Inferior parietal cortex (tissue), 1 donor: ENCODE data around the gene TNFRSF6B.
"Not testable (repeated sequence)": the region's sequence is repeated elsewhere in the genome, so short reads cannot be mapped to it uniquely, and the experiment has no call there.

Experiments
- DNase-seq: peaks from one replicate; pipeline ENCODE4 v3.0.0-alpha.2; 2016; ENCODE audit errors: extremely low spot score

The TNFRSF6B gene, protein sequence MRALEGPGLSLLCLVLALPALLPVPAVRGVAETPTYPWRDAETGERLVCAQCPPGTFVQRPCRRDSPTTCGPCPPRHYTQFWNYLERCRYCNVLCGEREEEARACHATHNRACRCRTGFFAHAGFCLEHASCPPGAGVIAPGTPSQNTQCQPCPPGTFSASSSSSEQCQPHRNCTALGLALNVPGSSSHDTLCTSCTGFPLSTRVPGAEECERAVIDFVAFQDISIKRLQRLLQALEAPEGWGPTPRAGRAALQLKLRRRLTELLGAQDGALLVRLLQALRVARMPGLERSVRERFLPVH

DNA sequence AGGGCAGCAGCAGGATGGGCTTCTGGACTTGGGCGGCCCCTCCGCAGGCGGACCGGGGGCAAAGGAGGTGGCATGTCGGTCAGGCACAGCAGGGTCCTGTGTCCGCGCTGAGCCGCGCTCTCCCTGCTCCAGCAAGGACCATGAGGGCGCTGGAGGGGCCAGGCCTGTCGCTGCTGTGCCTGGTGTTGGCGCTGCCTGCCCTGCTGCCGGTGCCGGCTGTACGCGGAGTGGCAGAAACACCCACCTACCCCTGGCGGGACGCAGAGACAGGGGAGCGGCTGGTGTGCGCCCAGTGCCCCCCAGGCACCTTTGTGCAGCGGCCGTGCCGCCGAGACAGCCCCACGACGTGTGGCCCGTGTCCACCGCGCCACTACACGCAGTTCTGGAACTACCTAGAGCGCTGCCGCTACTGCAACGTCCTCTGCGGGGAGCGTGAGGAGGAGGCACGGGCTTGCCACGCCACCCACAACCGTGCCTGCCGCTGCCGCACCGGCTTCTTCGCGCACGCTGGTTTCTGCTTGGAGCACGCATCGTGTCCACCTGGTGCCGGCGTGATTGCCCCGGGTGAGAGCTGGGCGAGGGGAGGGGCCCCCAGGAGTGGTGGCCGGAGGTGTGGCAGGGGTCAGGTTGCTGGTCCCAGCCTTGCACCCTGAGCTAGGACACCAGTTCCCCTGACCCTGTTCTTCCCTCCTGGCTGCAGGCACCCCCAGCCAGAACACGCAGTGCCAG lies at the start of gene TNFRSF6B:
Gene TNFRSF6B, plus strand, starts transcription at position 25 of the 729 bp plus-strand sequence. Its CDS starts 116 bp downstream, at position 141.
- DNase-seq, result no peak

DNA sequence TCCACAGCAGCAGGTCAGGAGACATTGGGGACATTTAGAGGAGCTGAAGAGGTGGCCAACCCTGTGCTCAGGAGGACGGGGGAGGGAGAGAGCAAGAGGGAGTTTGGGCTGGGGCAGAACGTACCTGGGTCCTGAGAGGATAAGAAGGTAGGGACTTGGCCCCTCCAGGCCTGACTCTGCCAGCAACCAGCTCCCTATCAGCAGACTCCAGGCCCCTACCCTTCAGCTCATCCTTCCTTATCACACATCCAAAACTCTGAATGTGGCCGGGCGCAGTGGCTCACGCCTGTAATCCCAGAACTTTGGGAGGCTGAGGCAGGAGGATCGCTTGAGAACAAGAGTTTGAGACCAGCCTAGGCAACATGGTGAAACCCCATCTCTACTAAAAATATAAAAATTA lies 48.3 kb upstream of the TNFRSF6B start:
- DNase-seq, result no peak

DNA sequence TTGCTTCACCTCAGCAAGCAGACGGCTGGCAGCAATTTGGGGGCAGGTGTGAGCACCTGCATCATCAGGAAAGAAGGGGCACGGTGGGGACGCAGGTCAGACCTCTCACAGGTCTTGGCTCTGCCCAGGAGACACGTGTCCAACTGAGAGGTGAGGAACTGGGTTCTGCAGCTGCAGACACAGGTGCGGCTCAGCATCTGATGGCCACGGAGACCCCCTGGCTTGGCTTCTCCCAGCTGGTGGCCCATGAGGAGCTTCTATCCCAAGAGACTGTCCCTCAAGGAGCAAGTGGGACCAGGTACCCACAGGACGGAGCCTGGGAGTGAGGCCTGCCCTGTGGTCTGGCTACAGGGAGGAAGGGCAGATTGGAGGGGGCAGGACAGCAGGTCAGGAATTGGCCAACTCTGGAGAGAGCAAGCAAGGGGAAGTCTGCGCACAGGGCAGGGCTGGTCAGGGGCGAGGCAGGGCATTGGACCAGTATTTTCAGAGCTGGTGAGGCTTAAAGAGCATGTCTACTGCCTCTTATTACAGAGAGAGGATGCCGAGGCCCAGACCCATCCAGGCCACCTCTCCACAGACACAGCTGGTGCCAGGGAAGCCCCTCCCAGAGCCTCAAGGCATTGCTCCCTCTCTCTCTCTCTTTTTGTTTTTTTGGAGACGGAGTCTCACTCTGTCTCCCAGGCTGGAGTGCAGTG lies 47.4 kb upstream of the TNFRSF6B start:
- no peak for DNase-seq

DNA sequence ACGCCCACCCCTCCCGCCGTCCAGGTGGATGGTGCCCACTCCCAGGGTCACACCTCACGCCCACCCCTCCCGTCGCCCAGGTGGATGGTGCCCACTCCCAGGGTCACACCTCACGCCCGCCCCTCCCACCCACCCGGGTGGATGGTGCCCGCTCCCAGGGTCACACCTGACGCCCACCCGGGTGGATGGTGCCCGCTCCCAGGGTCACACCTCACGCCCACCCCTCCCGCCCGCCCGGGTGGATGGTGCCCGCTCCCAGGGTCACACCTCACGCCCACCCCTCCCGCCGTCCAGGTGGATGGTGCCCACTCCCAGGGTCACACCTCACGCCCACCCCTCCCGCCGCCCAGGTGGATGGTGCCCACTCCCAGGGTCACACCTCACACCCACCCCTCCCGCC lies 46.0 kb upstream of the TNFRSF6B start:
- not testable (repeated sequence) for DNase-seq

DNA sequence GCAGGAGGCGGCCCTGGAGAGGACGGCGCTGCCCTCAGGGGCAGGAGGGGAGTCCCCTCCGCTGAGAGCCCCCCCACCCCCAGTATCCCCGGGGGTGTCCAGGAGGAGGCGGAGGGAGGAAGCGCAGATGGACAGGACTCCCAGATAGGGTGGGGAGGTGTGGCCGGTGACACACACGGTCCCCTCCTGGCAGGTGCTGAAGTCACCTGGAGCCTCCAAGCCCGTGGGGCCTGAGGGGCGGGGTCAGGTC lies 44.6 kb upstream of the TNFRSF6B start:
- no peak for DNase-seq

DNA sequence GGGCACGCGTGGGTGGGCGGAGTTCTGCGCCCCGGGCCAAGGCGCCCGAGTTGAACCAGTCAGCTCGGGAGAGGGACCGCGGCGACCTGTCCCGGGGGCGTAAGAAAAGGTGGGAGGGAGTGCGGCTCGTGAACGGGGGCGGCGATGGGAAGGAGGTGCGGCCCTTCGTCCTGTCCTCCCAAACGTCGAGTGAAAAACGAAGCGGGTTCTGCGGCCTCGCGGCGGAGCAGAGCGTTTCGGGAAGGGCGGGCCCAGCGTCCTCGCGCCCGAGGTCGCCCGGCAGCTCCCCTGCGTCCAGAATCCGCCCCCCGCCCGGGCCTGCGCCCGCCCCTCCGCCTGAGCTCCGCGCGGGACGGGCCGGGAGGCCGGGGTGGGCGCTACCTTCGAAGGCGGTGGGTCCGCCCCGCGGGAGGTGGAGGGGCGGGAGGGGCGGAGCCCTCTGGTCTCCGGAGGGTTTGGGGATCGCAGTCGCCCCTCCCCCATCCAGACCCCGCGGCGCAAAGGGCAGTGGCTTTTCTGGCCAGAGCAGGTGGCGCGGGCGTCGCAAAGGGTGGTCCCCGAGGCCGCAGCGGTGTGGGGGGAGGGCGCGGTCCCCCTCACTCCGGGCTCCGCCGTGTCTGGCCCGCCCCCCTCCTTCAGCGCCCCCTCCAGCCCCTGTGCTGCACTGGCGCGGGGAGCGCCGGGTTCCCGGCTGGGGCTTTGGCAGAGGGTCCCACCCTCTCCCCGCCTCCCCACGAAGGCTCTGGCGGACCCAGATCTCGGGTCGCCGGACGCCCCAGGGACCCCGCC lies 44.1 kb upstream of the TNFRSF6B start:
- DNase-seq, result no peak

DNA sequence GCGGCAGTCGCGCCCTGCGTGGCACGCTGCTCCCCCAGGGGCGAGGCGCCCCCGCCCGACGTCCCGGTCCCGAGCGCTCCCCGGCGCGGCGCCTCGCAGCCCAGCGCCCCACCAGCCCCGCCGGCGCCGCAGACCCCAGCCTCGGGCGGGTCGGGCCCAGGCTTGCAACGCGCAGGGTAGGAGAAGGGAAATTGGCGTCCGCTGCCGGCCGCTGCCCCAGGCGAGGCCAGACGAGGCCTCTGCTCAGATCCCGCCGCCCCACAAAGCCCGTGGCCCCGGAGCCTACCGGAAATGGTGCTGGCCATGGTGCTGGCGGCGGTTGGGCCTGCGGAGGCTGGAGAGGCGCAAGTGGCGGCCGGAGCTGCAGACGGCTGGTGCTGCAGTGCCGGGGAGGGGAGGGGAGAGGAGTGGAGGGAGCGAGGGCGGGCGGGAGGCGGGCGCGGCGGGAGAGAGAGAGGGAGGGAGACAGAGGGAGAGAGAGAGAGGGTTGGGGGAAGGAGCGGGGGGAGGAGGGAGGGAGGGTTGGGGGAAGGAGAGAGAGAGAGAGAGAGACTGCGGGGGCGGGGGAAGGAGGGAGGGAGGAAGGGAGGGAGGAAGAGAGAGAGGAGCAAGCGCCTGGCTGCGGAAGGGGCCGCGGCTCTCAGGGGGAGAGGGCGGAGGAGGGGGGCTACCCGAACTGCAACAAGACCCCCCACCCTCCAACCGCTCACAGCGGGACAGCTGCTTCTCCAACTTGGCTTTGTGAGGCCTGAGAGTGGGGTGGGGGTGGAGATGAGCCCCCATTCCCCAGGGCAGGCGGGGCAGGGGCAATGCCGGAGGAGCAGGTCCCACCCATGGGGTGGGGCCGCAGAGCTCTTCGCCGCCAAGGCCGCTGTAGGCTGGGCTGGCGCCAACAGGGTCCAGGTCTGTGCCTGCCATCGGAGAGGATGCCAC lies 43.1 kb upstream of the TNFRSF6B start, which contains the start of gene STMN3:
Gene STMN3, minus strand, starts transcription at position 384 of the 933 bp plus-strand sequence. Its CDS starts 79 bp downstream, at position 305.
- DNase-seq, result peak; percentile 61

DNA sequence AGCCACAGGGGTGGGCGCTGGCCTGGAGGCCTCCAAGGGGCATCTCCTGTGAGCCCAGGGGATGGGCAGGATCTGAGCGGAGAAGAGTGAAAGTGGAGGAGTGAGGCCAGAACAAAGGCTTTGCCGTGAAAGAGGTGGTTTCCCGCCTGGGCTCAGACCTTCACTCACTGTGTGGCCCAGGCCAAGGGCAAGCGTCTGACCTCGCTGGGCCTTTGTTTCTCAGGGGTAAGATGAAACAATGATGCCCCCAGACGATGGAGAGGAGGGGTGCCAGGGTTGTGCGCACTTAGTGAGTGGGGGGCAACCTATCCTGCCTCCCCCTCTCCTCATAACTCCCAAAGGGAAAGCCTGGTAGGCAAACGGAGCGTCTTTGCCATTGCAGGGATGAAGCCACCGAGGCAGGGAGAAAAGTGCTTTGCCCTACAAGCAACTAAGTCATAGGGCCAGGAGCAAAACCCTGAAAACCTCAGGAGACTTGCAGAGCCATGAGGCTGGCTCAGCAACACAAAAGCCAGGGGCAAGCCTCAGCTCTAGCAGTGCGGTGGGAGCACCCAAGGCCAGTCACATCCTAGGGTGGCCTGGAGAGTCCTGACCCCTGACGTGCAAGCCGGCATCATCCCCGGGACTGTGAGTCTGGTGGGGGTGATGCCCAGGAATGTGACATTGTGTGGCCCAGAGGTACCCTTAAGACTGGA lies 42.3 kb upstream of the TNFRSF6B start:
- DNase-seq, result no peak

DNA sequence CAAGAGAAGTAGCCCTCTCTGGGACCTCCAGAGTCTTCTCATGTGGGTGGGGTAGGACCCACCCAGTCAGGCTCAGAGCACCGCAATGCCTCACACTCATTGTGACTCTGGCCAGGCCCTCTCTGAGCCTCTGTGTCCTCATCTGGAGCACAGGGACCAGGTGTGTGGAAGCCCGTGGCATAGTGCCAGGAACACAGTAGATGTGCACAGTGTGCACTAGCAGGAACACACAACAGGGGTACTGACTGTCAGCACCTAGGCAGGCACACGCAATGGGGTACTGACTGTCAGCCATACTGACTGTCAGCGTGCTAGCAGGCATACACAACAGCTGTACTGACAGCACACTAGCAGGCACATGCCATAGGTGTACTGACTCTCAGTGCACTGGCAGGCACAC lies 41.2 kb upstream of the TNFRSF6B start:
- DNase-seq, result no peak

DNA sequence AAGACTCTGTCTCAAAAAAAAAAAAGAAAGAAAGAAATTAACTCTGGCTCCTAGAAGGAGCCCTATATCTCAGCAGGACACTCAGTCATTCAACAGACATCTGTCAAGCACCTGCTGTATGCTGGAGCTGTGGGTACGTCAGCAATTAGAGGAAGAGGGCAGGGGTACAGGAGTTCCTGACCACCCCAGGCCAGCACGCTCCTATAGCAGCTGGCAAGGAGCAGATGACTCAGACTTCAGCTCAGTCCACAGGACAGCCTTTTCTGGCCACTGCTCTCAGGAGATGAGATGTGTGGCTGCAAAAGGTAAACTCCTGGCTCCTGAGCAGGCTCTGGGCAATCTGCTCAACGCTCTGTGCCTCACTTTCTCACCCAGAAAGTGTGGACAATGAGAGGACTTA lies 40.0 kb upstream of the TNFRSF6B start:
- DNase-seq, result no peak

DNA sequence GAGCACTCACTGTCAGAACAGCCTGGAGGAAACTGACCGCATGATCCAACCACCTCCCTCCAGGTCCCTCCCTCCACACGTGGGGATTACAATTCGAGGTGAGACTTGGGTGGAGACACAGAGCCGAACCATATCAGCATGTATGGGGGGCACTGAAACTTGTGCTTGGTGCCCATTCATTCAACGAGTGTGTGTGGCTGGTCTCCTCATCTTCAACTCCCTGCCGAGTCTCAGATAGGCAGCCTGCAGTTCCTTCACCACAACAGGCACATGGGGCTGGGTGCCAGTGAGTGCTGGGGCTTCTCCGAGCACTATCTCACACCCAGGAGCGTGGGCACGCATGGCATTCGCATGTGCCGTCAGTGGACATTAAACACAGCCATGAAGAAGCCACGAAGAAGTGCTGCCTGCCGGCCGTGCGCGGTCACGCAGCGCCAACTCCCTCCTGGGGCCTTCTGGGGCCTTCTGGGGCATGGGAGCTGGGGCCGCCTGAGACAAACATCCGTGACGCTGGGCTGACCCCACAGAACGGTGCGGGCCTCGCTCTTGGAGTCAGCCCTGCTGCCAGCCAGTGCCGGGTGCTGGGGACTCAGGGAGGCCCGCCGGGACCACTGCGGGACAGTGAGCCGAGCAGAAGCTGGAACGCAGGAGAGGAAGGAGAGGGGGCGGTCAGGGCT lies 39.1 kb upstream of the TNFRSF6B start:
- no peak for DNase-seq

DNA sequence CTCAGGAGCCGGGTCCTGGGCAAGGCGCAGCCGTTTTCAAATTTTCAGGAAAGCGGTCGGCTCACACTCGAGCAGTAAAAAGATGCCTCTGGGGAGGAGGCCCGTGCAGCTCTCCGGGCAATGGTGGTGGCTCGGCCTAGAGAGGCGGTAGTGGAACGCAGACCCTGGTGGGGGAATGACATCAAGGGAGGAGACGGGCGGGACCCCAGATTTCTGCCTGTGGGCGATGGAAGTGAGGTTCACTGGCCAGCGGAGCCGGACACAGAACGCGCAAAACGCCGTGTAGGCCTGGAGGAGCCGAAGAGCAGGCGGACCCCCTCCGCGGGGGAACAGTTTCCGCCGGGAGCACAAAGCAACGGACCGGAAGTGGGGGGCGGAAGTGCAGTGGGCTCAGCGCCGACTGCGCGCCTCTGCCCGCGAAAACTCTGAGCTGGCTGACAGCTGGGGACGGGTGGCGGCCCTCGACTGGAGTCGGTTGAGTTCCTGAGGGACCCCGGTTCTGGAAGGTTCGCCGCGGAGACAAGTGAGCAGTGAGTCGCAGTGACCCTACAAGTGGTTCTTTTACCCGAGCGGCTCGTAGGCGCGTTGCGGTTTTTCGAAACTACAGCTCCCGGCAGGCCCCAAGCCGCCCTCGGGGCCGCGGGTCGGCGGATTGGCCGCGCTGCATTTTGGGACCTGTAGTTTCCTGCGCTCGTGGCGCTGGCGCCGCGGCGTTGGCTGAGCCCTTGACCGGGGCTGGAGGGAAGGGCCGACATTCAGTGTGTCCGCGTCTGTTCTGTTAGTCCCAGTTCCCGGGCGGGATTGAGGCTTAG lies 38.3 kb upstream of the TNFRSF6B start, which contains the start of gene RTEL1:
Gene RTEL1, plus strand, starts transcription at position 376 of the 812 bp plus-strand sequence. CDS start 1,091 bp downstream, outside the sequence.
- DNase-seq, result peak; percentile 94

DNA sequence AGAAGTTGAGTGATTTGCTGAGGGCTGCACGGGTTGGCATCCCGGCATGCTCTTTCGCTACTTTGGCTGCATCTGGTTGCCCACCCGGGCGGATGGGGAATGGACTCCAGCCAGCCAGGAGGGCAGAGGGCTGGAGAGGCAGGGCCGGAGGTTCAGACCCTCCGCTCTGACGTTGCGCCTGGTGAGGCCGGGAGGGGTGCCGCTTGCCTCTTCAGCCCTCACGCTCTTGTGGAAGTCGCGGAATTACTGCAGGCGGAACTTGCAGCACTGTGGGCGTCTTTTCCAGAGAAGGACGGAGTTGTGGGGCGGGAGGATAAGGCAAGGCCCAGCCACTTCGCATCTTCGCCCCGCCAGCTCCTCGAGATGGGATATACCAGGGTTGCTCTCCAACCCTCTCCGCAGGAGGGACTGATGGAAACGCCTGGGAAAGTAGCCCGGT lies 37.7 kb upstream of the TNFRSF6B start:
- no peak for DNase-seq

DNA sequence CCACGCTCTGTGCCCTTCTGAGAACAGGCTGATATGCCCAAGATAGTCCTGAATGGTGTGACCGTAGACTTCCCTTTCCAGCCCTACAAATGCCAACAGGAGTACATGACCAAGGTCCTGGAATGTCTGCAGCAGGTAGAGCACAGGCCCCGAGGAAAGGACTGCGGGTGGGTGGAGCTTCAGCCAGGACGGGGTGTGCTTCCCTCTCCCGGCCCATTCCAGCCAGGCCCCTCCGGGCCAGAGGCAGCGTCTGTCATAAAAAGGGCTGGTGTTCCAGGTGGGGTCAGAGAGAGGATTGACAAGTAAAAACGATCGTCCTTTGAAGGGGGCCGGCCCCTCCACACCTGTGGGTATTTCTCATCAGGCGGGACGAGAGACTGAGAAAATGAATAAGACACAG lies 37.1 kb upstream of the TNFRSF6B start:
- DNase-seq, result no peak

DNA sequence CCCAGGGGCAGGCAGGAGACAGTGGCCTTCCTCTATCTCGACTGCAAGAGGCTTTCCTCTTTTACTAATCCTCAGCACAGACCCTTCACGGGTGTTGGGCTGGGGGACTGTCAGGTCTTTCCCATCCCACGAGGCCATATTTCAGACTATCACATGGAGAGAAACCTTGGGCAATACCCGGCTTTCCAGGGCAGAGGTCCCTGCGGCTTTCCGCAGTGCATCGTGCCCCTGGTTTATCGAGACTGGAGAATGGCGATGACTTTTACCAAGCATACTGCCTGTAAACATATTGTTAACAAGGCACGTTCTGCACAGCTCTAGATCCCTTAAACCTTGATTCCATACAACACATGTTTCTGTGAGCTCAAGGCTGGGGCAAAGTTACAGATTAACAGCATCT lies 36.3 kb upstream of the TNFRSF6B start:
- DNase-seq, result not testable (repeated sequence)

DNA sequence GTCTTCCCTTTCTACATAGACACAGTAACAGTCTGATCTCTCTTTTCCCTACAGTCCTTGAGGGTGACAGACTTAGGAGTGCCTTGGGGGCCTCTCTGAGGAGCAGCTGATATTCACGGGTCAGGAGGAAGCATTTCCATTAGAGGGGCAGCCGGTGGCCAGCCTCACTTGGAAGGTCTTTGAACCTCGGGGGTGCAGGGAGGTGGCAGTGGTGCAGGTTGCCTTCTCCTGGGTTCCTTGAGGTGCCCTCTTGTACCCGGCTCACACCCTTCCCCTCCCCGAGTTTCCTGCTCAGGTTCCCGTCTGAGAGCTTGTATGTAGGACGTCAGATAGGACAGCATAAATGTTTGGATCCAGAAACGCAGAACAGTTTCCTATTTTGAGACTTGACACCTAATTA lies 35.8 kb upstream of the TNFRSF6B start:
- DNase-seq, result no peak

DNA sequence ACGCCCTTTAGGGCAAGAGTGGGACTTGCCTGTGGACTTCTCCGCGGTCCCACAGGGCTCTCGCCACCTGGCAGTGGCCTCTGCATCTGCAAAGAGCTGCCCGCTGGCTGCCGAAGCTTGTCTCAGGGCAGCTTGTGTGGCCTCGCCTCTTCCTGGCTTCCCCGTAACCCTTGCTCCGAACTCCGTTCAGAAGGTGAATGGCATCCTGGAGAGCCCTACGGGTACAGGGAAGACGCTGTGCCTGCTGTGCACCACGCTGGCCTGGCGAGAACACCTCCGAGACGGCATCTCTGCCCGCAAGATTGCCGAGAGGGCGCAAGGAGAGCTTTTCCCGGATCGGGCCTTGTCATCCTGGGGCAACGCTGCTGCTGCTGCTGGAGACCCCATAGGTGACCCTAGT lies 35.3 kb upstream of the TNFRSF6B start:
- DNase-seq, result no peak

DNA sequence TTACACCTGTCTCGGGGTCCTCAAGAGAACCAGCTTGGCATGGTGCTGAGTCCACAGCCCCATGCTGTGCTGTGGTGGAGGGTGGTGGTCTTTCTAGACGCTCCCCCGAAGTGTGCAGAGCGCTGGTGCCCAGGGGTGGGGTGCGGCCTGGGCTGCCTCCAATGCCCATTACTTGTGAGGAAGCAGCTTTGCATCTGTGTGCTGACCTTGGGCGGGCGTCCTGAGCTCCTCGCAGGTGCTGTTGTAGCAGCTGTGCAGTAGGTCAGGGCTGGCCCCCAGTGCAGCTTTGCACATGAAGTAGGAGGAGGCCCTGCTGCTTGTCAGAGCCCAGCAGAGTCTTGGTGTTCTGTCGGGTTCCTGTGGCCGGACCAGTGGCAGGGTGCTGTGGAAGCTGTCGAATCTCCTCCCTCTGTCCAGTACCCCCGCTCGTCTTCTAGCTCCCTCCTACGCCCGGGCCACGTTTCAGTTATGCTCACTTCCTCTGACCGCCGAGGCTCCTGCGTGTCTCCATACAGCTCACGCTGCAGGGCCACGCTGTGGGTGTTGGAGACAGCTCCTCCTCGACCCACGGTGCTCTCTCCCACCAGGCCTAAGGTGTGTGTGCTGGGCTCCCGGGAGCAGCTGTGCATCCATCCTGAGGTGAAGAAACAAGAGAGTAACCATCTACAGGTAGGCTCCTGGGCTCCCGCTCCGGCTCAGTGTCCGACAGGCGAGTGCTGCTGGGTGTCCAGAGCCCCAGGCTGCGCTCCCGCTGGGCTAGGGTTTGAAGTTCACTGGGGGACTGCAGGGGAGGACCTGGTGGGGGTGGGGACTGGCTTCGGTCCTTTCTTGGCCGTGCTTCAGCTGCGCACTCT lies 34.3 kb upstream of the TNFRSF6B start:
- DNase-seq, result no peak
